ENCODE data around the gene NCAM1. TPM values are rescaled to one million over a fixed set of nuclear protein-coding genes. Genes with fewer than 3 reads are reported as not detected.

The NCAM1 gene
- total and polyA plus RNA-seq, 2 of the 13 experiments (the other 11 are each of a cell fraction or from before 2014, with no cell fraction given): 0.05 TPM; not detected in 1

DNA sequence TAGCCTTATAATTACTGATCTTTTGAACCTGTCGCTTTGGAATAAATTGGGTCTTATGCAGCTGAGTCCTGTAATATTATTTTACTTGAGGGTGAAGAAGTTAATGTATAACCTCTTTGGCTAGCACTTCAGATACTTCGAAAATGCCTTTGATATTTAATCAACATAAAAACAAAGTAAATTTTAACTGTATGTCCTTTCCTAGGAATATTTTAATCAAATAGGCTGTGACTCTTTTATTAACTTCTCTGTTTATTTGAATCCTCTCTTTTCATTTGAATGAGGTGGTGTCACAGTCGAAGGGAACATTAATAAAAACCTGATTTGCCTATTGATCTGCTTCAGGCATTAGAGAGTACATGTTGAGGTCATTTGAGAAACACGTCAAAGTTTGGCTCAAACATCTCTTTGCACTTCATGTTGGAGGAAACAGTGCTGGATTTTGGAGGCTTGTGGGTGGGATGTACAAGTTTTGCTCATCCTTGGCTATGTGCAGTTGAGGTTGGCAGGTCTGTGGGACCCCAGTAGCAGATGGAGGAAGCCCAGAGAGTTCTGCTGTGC lies 143.6 kb downstream of the NCAM1 start (continued):
- TF ChIP-seq, protein P1, sequence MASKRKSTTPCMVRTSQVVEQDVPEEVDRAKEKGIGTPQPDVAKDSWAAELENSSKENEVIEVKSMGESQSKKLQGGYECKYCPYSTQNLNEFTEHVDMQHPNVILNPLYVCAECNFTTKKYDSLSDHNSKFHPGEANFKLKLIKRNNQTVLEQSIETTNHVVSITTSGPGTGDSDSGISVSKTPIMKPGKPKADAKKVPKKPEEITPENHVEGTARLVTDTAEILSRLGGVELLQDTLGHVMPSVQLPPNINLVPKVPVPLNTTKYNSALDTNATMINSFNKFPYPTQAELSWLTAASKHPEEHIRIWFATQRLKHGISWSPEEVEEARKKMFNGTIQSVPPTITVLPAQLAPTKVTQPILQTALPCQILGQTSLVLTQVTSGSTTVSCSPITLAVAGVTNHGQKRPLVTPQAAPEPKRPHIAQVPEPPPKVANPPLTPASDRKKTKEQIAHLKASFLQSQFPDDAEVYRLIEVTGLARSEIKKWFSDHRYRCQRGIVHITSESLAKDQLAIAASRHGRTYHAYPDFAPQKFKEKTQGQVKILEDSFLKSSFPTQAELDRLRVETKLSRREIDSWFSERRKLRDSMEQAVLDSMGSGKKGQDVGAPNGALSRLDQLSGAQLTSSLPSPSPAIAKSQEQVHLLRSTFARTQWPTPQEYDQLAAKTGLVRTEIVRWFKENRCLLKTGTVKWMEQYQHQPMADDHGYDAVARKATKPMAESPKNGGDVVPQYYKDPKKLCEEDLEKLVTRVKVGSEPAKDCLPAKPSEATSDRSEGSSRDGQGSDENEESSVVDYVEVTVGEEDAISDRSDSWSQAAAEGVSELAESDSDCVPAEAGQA (IDR thresholded peaks at IDR 0.05; ENCODE audit: low read depth): no peak
- TF ChIP-seq, protein P1 (CRISPR knock-in tag; IDR thresholded peaks at IDR 0.05; ENCODE audit: borderline replicate concordance): no peak
- TF ChIP-seq ZSCAN31 (CRISPR knock-in tag; IDR thresholded peaks at IDR 0.05; ENCODE audit: low read depth): no peak
- no peak for TF ChIP-seq ZNF496 (CRISPR knock-in tag; IDR thresholded peaks at IDR 0.05; ENCODE audit: insufficient replicate concordance)

DNA sequence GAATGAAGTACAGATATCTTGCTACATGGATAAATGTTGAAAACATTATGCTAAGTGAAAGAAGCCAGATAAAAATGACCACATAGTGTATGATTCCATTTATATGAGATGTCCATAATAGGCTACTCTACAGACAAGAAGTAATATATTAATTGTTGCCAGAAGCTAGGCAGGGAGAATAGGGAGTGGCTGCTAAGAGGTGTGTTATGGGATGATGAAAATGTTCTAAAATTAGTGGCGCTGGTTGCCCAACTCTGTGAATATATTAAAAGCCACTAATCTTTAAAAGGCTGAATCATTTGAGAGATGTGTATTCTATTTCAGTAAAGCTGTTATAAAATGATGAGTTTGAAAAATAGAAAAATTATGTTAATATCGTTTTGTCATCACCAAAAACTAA lies 144.4 kb downstream of the NCAM1 start:
- 21% methylated on average over 2 of the region's 2 CpGs for WGBS (ENCODE audit: low lambda C conversion rate)
- Histone ChIP-seq H3K79me2 (ENCODE audit: insufficient read depth, low read length) (no peaks in the 10 kb centered on the region), H3K4me1 (ENCODE audit: insufficient read depth, low read length) (no peaks in the 10 kb centered on the region), H3K36me3 (replicated peaks in 1 of 2; ENCODE audit: control insufficient read depth in 1 of 2, insufficient read depth in 2 of 2, low read length in 2 of 2) (no peaks in the 10 kb centered on the region), H3K4me3 (replicated peaks in 1 of 3; ENCODE audit: insufficient read depth in 1 of 3, low read depth in 2 of 3, low read length in 3 of 3) (no peak overlapping the region), H4K20me1 (ENCODE audit: insufficient read depth, low read length) (no peaks in the 10 kb centered on the region), H3K27me3 (ENCODE audit: control insufficient read depth in 1 of 2, insufficient read depth in 2 of 2, low read length in 2 of 2) (no peaks in the 10 kb centered on the region), H3K9me3 (ENCODE audit: low read length) (no peaks in the 10 kb centered on the region), H3K9ac (ENCODE audit: insufficient read depth, low read depth, low read length) (no peak overlapping the region), H3K27ac (ENCODE audit: extremely low read length, insufficient read depth, low read length) (no peak overlapping the region), H3K4me2 (ENCODE audit: low read depth, low read length) (no peak overlapping the region), H2AFZ (ENCODE audit: low read length) (no peak overlapping the region)
- TF ChIP-seq KDM5A (IDR thresholded peaks at IDR 0.05; ENCODE audit: borderline replicate concordance, low read length) (no peak), PTBP1 (IDR thresholded peaks at IDR 0.05; ENCODE audit: low read depth, low read length, poor library complexity, severe bottlenecking) (no peak), MIER3 (CRISPR knock-in tag; IDR thresholded peaks at IDR 0.05; ENCODE audit: borderline replicate concordance) (no peak)
- DNase-seq (ENCODE audit: low spot score) (no peak), FAIRE-seq (no peak), ATAC-seq (no peak)
- no TSS peak for BruUV-seq (replicated peaks)
- in situ Hi-C loops (cut with HindIII; ENCODE audit: extremely low pct_ligation_motif_present, low pct_unique_long_range_greater_than_20kb) (no loop called here), intact Hi-C loops (cut with micrococcal nuclease; ENCODE audit: unreplicated experiment) (no loop called here)
- CTCF ChIA-PET (ENCODE audit: low intra/inter-chr PET ratio, low total read pairs): no interaction called here
- POLR2A ChIA-PET: no interaction called here
